ENCODE results near the gene MAG. TPM values are rescaled to one million over a fixed set of nuclear protein-coding genes. Genes with fewer than 3 reads are reported as not detected.

MAG gene
- total and polyA plus RNA-seq, 9 of the 15 experiments (the other 6 are each of a cell fraction or from before 2014, with no cell fraction given): 0.11 to 10.0 (median 1.6) TPM

- TF ChIP-seq TARDBP (IDR thresholded peaks at IDR 0.05) (peak; percentile 26; the same call in 1 of the 2 replicates), ZNF699 (CRISPR knock-in tag; IDR thresholded peaks at IDR 0.05; ENCODE audit: insufficient replicate concordance) (no peak), ZBTB12 (CRISPR knock-in tag; IDR thresholded peaks at IDR 0.05) (no peak), FIP1L1 (IDR thresholded peaks at IDR 0.05; ENCODE audit: low read depth, low read length, poor library complexity, severe bottlenecking) (no peak), KDM2B (CRISPR knock-in tag; IDR thresholded peaks at IDR 0.05) (no peak), KDM4B (IDR thresholded peaks at IDR 0.05; ENCODE audit: borderline replicate concordance in 2 of 2, low read depth in 1 of 2) (no peak), ZFP91 (CRISPR knock-in tag; IDR thresholded peaks at IDR 0.05) (peak; percentile 95), ZNF124 (CRISPR knock-in tag; IDR thresholded peaks at IDR 0.05) (no peak), ZNF583 (CRISPR knock-in tag; IDR thresholded peaks at IDR 0.05) (peak; percentile 49; the same call in 1 of the 2 replicates), TFAM (CRISPR knock-in tag; conservative IDR thresholded peaks at IDR 0.05) (no peak), ZBTB9 (CRISPR knock-in tag; IDR thresholded peaks at IDR 0.05) (peak; percentile 61; the same call in 1 of the 2 replicates), CREB1 (IDR thresholded peaks at IDR 0.05) (0 out of 2 replicates have a peak, but pooled peaks have one; percentile 17), CREB1 (CRISPR knock-in tag; IDR thresholded peaks at IDR 0.05) (no peak), TAF9B (IDR thresholded peaks at IDR 0.05; ENCODE audit: partially characterized antibody) (no peak), FUS (optimal IDR thresholded peaks at IDR 0.05; ENCODE audit: low read depth, low read length) (no peak), IRF1 (CRISPR knock-in tag; IDR thresholded peaks at IDR 0.05; ENCODE audit: borderline replicate concordance) (no peak), ZKSCAN1 (IDR thresholded peaks at IDR 0.05; ENCODE audit: low read depth, low read length) (peak; percentile 44; the same call in 1 of the 2 replicates)
- TF ChIP-seq, protein P1, sequence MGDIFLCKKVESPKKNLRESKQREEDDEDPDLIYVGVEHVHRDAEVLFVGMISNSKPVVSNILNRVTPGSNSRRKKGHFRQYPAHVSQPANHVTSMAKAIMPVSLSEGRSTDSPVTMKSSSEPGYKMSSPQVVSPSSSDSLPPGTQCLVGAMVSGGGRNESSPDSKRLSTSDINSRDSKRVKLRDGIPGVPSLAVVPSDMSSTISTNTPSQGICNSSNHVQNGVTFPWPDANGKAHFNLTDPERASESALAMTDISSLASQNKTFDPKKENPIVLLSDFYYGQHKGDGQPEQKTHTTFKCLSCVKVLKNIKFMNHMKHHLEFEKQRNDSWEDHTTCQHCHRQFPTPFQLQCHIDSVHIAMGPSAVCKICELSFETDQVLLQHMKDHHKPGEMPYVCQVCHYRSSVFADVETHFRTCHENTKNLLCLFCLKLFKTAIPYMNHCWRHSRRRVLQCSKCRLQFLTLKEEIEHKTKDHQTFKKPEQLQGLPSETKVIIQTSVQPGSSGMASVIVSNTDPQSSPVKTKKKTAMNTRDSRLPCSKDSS (IDR thresholded peaks at IDR 0.05; ENCODE audit: low read depth, partially characterized antibody): no peak
- TF ChIP-seq, protein P2, sequence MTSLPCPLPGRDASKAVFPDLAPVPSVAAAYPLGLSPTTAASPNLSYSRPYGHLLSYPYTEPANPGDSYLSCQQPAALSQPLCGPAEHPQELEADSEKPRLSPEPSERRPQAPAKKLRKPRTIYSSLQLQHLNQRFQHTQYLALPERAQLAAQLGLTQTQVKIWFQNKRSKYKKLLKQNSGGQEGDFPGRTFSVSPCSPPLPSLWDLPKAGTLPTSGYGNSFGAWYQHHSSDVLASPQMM (CRISPR knock-in tag; IDR thresholded peaks at IDR 0.05): no peak
Measured at GRCh38 chr19:35247526-35248309, 44.2 kb upstream of the MAG start (continued).

All from K562 (cell line).